NCI-H146 (cell line): ENCODE data around the gene MUSTN1.

Experiments
- DNase-seq: peaks from one replicate; lab custom pipeline; 2025; lab: John Stamatoyannopoulos, UW

The MUSTN1 gene

GRCh38 chr3:52831500-52832301, 3.1 kb downstream of the MUSTN1 start:
- no peak for DNase-seq

GRCh38 chr3:52830535-52831258, 4.1 kb downstream of the MUSTN1 start, which contains the start of gene ITIH4:
TSS of gene ITIH4 (minus strand) at chr3:52830672. CDS start at chr3:52830642, 30 bp downstream.
- no peak for DNase-seq

GRCh38 chr3:52829906-52830463, 4.8 kb downstream of the MUSTN1 start:
- no peak for DNase-seq

DNA sequence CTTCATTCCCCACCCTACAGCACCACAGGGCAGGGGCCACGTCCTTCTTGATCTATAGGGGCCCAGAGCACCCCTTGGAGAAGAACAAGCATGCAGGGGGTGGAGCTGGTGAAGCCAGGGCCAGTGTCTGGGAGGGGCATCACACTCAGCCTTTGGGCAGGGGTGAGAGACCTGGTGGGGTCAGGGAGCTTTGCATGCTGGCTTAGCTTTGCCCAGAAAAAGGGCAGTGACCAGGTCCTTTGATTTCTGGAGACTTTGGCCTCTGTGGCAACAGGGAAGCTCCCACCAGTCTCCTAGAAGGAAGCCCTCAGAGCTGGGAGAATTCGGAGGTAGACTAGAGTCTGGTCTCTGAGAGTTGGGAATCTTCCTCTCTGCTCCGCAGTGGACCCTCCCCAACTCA, 5.3 kb downstream of the MUSTN1 start:
- DNase-seq: no peak

DNA sequence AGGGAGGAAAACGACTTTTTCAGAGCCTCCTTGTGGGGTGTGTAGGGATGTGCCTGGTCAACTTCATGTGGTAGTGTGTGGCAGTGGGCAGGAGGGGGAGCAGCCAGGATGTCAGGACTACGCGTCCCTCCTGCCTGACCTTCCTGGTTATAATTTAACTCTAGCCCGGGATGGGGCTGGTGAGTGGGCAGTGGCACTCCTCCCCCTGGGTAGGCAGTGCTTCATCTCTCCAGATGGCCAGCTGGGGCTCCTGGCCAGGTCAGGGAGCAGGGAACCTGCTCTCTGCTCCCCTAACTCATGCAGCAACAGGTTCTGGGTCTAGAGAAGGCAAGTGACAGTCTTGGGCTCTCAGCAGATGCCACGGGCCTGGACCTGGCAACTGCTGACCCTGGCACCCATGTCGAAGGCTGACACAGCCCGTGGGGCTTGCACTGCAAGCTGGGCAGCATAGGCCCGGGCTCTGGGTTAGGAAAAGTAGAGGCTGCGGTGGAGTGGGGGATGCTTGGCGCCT, 6.9 kb downstream of the MUSTN1 start:
- DNase-seq: no peak

DNA sequence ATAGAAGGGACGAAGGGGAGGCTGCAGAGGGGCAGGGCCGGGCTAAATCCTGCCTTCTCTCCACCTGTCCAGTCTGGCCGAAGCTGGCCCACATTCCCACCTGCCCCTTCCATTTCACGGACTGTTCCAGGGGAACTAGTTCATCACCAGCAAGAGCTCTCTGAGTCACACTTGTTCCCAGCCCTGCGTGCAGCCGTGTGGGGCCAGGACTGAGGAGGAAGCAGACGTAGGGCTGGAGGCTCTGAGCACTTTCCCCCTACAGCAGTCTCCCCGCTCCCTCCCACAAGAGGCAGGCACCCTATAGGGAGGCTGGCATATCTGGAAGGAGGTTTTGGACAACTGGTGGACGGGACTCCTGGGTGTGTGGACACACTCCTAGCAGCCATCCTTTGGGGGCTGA, 7.4 kb downstream of the MUSTN1 start:
- DNase-seq: no peak

GRCh38 chr3:52824037-52824436, 10.8 kb downstream of the MUSTN1 start:
- DNase-seq: no peak

DNA sequence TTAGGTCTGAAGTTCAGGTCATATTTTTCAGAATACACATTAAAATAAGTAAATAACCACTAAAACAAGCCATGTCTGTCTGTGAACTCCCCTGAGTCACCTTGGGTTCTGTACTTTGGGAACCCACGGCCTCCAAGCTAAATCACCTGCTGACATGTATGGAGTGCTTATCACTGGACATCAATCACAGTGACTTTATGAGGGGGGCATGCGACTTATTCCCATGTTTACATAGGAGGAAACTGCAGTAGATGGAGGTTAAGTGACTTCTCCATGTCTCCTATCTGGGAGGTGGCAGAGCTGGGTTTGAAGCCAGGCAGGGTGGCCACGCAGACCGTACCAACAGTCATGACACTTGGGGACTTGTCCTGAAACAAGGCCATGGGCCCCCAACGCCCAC, 12.5 kb downstream of the MUSTN1 start:
- DNase-seq: no peak

DNA sequence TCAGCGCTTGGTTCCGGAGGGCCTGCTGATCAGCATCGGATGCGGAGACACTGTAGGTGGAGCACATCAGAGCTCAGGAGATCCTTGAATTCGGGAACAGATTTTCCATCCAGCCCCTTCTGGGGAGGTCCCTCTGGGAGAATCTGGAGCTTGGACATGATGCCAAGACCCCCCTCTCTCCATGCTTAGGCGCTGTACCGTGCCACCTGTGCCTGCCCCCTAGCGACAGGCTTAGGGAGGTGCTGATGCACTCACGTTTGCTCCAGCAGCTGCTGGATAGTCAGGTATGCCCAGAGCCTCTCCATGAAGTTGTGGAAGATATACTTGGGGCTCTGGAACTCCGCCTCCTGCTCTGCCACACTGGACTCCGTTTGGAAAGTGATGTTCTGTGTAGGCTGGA, 14.1 kb downstream of the MUSTN1 start:
- DNase-seq: no peak

- no peak for DNase-seq
Observed at GRCh38 chr3:52819936-52820335, 14.9 kb downstream of the MUSTN1 start.

- DNase-seq: no peak
Observed at GRCh38 chr3:52817860-52818259, 17.0 kb downstream of the MUSTN1 start.

- DNase-seq: no peak
Observed at GRCh38 chr3:52817221-52817620, 17.6 kb downstream of the MUSTN1 start.

DNA sequence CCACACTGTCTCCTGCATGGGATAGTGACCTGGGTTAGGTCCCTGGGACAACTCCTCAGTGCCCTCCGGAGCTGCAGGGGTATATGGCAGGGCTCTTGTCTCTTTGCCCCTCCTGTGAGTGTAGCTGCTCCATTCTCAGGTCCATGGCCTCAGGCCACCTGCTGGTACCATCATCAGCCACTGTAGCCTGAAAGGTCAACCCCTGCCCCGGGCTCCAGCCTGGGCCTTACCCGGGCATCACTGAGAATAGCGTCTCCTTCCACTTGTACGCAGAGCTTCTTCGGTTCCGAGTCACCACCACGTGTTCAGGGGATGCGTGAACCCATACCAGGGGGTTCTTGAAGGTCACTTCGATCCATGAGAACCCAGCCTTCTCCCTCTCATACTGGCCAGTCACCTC, 18.2 kb downstream of the MUSTN1 start:
- no peak for DNase-seq

- no peak for DNase-seq
Observed at GRCh38 chr3:52816199-52816598, 18.6 kb downstream of the MUSTN1 start.

- no peak for DNase-seq
Observed at GRCh38 chr3:52813810-52814209, 21.0 kb downstream of the MUSTN1 start.

GRCh38 chr3:52811452-52812011, 23.3 kb downstream of the MUSTN1 start:
- no peak for DNase-seq

DNA sequence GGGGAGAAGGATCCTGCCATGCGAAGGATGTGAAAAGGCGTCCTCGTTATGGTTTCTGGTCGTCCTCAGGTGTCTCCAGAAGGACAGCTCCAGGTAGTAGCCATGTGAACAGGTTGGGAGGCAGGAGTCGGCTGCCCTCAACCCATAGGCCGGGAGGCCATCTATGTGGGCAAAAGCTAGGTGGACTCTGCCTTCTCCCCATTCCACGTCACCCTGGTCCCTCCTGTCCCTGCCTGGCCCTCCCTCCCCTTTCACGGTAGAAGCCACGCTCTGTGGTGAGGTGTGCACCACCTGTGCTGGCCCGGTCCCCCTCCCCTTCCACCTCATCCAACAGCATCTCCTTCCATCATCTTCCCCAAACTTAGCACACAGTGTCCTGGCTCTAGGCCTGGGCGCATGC, 23.9 kb downstream of the MUSTN1 start:
- DNase-seq: no peak

GRCh38 chr3:52809662-52810377, 25.0 kb downstream of the MUSTN1 start:
- DNase-seq: no peak

- no peak for DNase-seq
Observed at GRCh38 chr3:52809149-52809548, 25.7 kb downstream of the MUSTN1 start.

DNA sequence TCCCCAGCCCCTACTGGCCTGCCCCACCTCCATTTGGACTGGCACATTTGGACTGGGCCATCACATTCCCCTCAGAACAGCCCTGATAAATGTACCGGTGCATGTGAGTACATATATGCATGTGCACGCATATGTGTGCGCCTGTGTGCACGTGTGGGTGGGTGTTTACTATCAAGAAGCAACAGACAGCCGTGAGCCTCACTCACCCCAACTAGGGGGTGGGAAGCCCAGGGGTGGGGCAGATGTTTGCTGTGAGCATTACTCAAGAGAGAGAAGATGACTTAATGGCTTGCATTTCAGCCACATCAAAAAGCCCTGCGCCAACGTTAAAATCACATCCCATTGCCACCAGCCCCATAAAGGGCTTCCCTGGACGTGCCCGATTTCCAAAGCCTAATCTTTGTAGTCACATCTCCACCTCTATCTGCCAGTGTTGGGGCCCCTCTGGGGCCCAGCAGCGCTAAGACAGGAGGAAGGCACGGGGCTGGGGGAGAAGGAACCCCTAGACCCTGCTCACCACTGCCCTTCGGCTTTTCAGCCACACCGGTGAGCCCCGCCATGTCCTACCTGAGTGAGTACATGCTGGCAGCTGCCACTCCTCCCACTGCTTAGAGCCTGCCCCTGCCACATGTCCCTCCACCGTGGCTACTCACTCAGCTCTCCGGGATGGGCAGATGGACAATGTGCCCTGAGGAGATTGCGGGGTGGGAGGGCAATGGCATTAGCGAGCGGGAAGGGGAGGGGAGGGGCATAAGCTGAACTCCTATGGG, 29.4 kb downstream of the MUSTN1 start:
- DNase-seq: no peak

DNA sequence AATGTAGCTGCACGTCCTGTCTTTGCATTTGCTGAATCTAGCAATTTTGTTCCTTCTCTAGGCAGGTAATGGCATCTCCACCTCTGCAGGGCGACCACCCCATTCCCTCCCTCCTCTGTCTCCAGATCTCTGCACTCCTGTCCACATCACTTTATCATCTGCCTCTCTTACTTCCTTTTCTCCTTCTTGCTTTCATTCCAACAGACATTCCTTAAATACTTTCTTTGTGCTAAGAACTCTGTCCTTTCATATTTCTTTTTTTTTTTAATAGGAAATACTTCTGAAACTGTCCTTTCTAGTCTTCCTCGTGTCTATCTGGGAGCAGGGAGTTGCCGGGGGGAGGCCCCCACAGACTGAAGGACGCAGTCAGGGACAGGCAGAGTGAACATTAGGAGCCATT, 33.0 kb downstream of the MUSTN1 start:
- DNase-seq: no peak
